MG63 (cell line): ENCODE measurements around the gene ST8SIA6. TPM values are rescaled to one million over a fixed set of nuclear protein-coding genes. Genes with fewer than 3 reads are reported as not detected.

ENCODE experiments used
- DNase-seq: peaks from one replicate; pipeline ENCODE4 v3.0.0-alpha.2; 2020
- H3K27me3 ChIP-seq: fragments of 250-450 bp; sonication (Bioruptor Pico); 2 replicates; pipeline ENCODE4 v1.5.1; 2020; ENCODE audit warnings: mild to moderate bottlenecking, moderate library complexity
- H3K36me3 ChIP-seq: fragments of 250-450 bp; sonication (Bioruptor Pico); 2 replicates; pipeline ENCODE4 v1.5.1; 2020; ENCODE audit warnings: mild to moderate bottlenecking, moderate library complexity
- H3K4me3 ChIP-seq: fragments of 250-450 bp; sonication (Bioruptor Pico); 2 replicates; pipeline ENCODE4 v1.5.1; 2020; ENCODE audit warnings: mild to moderate bottlenecking, moderate library complexity
- H3K9me3 ChIP-seq: fragments of 250-450 bp; sonication (Bioruptor Pico); 2 replicates; pipeline ENCODE4 v1.5.1; 2020; ENCODE audit warnings: mild to moderate bottlenecking, moderate library complexity
- total RNA-seq: library from RNA; depleted of rRNA; stranded (reverse); fragments of >200 nt; shearing (Covaris generic); gene quantifications from 2 replicates; pipeline ENCODE4 v1.2.3, GENCODE V29; 2014; ENCODE audit warnings: low replicate concordance

The ST8SIA6 gene
- total RNA-seq, 1 experiment from 2014 or later, result not detected

GRCh38 chr10:17383801-17384555, 70.4 kb downstream of the ST8SIA6 start:
- H3K4me3 ChIP-seq, result no peak overlapping the region
- no peak for DNase-seq
- H3K27me3 ChIP-seq, result no peaks in the 10 kb centered on the region
- H3K9me3 ChIP-seq, result peaks cover 4% of the 10 kb centered on the region
- H3K36me3 ChIP-seq, result no peaks in the 10 kb centered on the region

GRCh38 chr10:17381502-17382142, 72.8 kb downstream of the ST8SIA6 start:
- H3K27me3 ChIP-seq, result no peaks in the 10 kb centered on the region
- no peak overlapping the region for H3K4me3 ChIP-seq
- H3K36me3 ChIP-seq, result no peaks in the 10 kb centered on the region
- H3K9me3 ChIP-seq, result peaks cover 7% of the 10 kb centered on the region
- DNase-seq, result no peak

- Histone ChIP-seq H3K9me3 (peaks cover 9% of the 10 kb centered on the region), H3K27me3 (no peaks in the 10 kb centered on the region), H3K36me3 (no peaks in the 10 kb centered on the region), H3K4me3 (no peak overlapping the region)
- DNase-seq, result no peak
Measured at GRCh38 chr10:17380888-17381287, 73.5 kb downstream of the ST8SIA6 start.

- no peaks in the 10 kb centered on the region for H3K36me3 ChIP-seq
- H3K9me3 ChIP-seq, result peaks cover 5% of the 10 kb centered on the region
- no peak overlapping the region for H3K4me3 ChIP-seq
- DNase-seq, result no peak
- H3K27me3 ChIP-seq, result no peaks in the 10 kb centered on the region
Measured at GRCh38 chr10:17380016-17380415, 74.4 kb downstream of the ST8SIA6 start.

- DNase-seq, result no peak
- Histone ChIP-seq H3K4me3 (no peak overlapping the region), H3K9me3 (peaks cover 5% of the 10 kb centered on the region), H3K27me3 (no peaks in the 10 kb centered on the region), H3K36me3 (no peaks in the 10 kb centered on the region)
Measured at GRCh38 chr10:17379151-17379690, 75.2 kb downstream of the ST8SIA6 start.

- Histone ChIP-seq H3K27me3 (no peaks in the 10 kb centered on the region), H3K9me3 (peaks cover 5% of the 10 kb centered on the region)
- DNase-seq, result no peak
Measured at GRCh38 chr10:17375936-17376584, 78.3 kb downstream of the ST8SIA6 start.

GRCh38 chr10:17368708-17369272, 85.6 kb downstream of the ST8SIA6 start:
- no peaks in the 10 kb centered on the region for H3K27me3 ChIP-seq
- H3K36me3 ChIP-seq, result no peaks in the 10 kb centered on the region
- no peaks in the 10 kb centered on the region for H3K9me3 ChIP-seq
- no peak overlapping the region for H3K4me3 ChIP-seq
- no peak for DNase-seq

More at GRCh38 chr10:17375936-17376584, 78.3 kb downstream of the ST8SIA6 start:
- no peaks in the 10 kb centered on the region for H3K36me3 ChIP-seq
- H3K4me3 ChIP-seq, result no peak overlapping the region

GRCh38 chr10:17366705-17367104, 87.7 kb downstream of the ST8SIA6 start:
- Histone ChIP-seq H3K36me3 (no peaks in the 10 kb centered on the region), H3K27me3 (no peaks in the 10 kb centered on the region), H3K9me3 (no peaks in the 10 kb centered on the region), H3K4me3 (no peak overlapping the region)
- no peak for DNase-seq

- no peak overlapping the region for H3K4me3 ChIP-seq
- no peaks in the 10 kb centered on the region for H3K27me3 ChIP-seq
- no peak for DNase-seq
- H3K9me3 ChIP-seq, result no peaks in the 10 kb centered on the region
- H3K36me3 ChIP-seq, result no peaks in the 10 kb centered on the region
Measured at GRCh38 chr10:17365402-17365801, 89.0 kb downstream of the ST8SIA6 start.

- no peak overlapping the region for H3K4me3 ChIP-seq
- no peaks in the 10 kb centered on the region for H3K36me3 ChIP-seq
- H3K9me3 ChIP-seq, result no peaks in the 10 kb centered on the region
- DNase-seq, result no peak
- H3K27me3 ChIP-seq, result no peaks in the 10 kb centered on the region
Measured at GRCh38 chr10:17358461-17358860, 95.9 kb downstream of the ST8SIA6 start.

- H3K4me3 ChIP-seq, result no peak overlapping the region
- no peak for DNase-seq
- no peaks in the 10 kb centered on the region for H3K36me3 ChIP-seq
- no peaks in the 10 kb centered on the region for H3K27me3 ChIP-seq
- H3K9me3 ChIP-seq, result no peaks in the 10 kb centered on the region
Measured at GRCh38 chr10:17357781-17358180, 96.6 kb downstream of the ST8SIA6 start.

GRCh38 chr10:17356820-17357219, 97.6 kb downstream of the ST8SIA6 start:
- H3K27me3 ChIP-seq, result no peaks in the 10 kb centered on the region
- H3K9me3 ChIP-seq, result no peaks in the 10 kb centered on the region
- H3K4me3 ChIP-seq, result no peak overlapping the region
- no peak for DNase-seq
- no peaks in the 10 kb centered on the region for H3K36me3 ChIP-seq

GRCh38 chr10:17354781-17355180, 99.6 kb downstream of the ST8SIA6 start:
- Histone ChIP-seq H3K36me3 (no peaks in the 10 kb centered on the region), H3K9me3 (no peaks in the 10 kb centered on the region), H3K4me3 (no peak overlapping the region), H3K27me3 (no peaks in the 10 kb centered on the region)
- peak; percentile 21 for DNase-seq

- H3K4me3 ChIP-seq, result no peak overlapping the region
- DNase-seq, result no peak
- H3K36me3 ChIP-seq, result no peaks in the 10 kb centered on the region
- no peaks in the 10 kb centered on the region for H3K9me3 ChIP-seq
- H3K27me3 ChIP-seq, result no peaks in the 10 kb centered on the region
Measured at GRCh38 chr10:17353568-17354300, 100.7 kb downstream of the ST8SIA6 start.

GRCh38 chr10:17352583-17352982, 101.8 kb downstream of the ST8SIA6 start:
- DNase-seq, result no peak
- Histone ChIP-seq H3K27me3 (no peaks in the 10 kb centered on the region), H3K9me3 (no peaks in the 10 kb centered on the region), H3K36me3 (no peaks in the 10 kb centered on the region), H3K4me3 (no peak overlapping the region)

- no peak for DNase-seq
- Histone ChIP-seq H3K27me3 (no peaks in the 10 kb centered on the region), H3K36me3 (no peaks in the 10 kb centered on the region), H3K9me3 (no peaks in the 10 kb centered on the region), H3K4me3 (no peak overlapping the region)
Measured at GRCh38 chr10:17351506-17351905, 102.9 kb downstream of the ST8SIA6 start.
